GM21423 (cell line): ENCODE data around the gene NR3C1.

Experiments used
- ATAC-seq: cut with Tn5 transposase; IDR thresholded peaks from one replicate; pipeline ENCODE4 v1.9.1; 2021; ENCODE audit warnings: mild to moderate bottlenecking, moderate library complexity; ENCODE audit not compliant: unreplicated experiment

Gene NR3C1

DNA sequence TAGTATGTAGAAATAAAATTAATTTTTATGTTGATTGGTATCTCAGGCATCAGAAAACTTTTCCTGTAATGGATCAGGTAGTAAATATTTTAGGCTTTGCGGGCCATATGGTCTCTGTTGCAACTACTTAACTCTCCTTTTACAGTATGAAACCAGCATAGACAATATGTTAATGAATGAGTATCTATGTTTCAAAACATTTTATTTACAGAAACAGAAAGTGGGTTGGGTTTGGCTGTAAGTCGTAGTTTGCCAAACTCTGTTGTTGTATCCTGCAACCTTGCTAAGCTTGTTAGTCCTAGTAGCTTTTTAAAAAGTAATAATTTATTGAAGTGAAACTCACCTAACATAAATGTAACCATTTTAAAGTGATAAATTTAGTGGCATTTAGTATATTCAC lies 132.1 kb downstream of the NR3C1 start:
- no peak for ATAC-seq

DNA sequence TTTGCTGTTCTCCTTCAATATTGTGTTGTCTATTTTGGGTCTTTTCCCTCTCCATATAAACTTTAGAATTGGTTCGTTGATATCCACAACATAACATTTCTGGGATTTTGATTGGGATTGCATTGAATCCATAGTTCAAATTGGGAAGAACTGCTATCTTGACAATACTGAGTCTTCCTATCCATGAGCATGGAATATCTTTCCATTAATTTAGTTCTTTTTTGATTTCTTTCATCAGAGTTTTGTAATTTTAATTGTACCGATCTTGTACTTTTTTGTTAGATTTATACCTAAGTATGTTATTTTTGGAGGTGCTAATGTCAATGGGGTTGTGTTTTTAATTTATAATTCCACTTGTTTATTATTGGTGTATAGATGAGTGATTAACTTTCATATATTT lies 135.1 kb downstream of the NR3C1 start:
- no peak for ATAC-seq

DNA sequence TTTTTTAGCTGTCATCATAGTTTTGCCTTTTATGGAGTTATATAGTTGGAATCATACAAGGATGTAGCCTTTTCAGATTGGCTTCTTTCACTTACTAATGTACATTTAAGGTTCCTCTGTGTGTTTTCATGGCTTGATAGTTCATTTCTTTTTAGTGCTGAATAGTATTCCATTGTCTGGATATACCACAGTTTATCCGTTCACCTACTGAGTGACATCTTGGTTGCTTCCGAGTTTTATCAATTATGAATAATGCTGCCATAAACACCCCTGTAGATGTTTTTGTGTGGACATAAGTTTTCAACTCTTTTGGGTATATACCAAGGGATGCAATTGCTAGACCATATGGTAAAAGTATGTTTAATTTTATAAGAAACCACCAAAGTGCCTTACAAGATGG lies 136.3 kb downstream of the NR3C1 start:
- ATAC-seq = no peak

DNA sequence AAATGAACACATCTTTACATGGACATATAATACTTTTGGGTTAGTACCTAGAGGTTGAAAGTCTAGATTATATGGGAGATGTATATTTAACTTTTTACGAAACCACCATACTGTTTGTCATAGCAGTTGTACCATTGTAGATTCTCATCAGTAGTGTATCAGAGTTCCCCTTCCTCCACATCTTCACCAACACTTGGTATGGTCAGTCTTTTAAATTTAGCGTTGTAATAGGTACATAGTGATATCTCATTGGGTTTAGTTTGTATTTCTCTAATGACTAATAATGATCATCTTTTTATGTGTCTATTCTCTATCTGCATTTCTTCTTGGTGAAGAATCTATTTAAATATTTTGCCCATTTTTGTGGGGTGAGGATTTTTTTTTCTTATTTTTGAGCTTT lies 137.5 kb downstream of the NR3C1 start:
- ATAC-seq = no peak

DNA sequence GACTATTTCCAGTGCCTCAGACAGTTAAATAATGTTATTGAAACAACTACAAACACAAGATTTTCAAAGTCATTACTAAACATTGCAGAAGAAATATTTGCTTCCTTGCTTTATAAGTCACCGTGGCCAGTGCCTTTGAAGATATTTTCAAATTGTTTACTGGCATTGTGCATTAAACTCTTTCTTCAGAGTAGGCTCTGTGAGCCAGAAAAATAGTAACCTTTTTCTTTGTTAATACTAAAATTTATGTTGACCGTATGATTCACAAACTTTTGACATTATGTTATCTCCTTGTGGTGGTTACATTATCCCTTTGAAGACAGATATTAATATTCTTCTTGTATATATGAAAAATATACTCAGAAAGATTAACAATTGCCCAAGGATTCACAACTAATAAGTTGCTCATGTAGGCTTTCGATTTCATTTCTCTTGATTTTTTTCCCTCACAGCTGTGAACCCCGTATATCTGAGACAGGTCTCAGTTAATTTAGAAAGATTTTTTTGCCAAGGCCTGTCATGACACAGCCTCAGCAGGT lies 140.1 kb downstream of the NR3C1 start:
- no peak for ATAC-seq

DNA sequence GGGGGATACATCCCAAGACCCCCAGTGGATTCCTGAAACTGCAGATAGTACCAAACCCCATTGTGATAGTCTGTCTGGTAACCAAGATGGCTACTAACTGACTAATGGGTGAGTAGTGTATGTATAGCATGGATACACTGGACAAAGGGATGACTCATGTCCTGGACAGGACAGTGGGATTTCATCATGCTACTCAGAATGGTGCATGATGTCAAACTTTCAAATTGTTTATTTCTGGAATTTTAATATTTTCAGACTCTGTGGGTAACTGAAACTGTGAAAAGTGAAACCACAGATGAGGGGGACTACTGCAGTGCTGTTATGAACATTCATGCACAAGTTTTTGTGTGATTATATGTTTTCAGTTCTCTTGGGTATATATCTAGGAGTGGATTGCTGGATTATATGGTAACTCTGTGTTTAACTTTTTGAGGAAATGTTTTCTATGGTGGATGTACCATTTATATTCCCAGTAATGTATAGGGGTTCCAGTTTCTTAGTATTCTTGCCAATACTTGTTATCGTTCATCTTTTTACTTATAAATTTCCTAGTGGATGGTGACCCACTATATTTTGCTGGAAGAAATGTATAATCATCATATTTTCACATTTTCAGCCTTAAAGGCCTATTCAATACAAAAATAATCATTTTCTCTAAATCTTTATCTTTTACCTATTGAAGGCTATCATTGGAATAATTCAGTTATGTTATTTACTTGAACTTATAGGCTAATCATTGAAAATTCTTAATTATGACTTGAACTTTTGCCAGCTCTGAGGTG lies 140.9 kb downstream of the NR3C1 start:
- peak; percentile 52 for ATAC-seq

DNA sequence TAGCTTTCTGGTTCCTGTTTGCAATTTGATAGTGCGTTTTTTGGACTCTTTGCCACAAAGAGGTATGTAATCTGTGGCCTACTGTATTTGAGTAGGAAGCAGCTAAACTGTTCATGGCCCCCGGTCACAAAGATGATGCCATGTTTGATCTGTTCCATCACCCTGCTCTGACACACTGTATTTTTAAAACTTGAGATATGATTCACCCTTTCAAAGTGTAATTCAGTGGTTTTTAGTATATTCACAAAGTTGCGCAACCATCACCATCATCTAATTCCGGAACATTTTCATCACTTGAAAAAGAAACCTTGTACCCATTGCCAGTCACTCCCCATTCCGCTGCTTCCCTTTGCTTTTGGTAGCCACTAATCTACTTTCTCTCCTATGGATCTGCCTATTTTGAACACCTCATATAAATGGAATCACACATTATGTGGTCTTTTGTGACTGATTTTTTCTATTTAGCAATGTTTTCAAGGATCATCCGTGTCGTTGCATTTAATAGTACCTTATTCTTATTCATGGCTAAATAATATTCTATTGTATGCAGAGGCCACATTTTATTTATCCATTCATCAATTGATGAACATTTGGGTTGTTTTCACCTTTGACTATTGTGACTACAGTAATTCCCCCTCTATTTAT lies 141.6 kb downstream of the NR3C1 start:
- ATAC-seq = no peak

DNA sequence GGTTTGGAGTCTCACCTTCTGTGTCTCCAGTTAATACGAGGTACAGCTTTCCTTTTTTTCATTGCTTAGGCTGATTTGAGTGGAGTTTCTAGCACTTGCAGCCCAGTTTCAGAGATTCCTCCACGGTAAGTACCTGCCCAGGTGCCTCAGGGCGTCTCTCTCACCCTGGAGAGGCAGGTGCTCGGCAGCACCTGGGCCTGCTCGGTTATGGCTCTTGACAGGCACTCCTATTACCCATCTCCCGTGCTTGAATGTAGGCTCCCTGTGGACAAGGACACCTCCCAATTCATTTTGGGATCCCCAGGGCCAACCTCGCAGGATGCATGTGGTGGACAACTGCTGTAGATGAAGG lies 144.3 kb downstream of the NR3C1 start:
- no peak for ATAC-seq

DNA sequence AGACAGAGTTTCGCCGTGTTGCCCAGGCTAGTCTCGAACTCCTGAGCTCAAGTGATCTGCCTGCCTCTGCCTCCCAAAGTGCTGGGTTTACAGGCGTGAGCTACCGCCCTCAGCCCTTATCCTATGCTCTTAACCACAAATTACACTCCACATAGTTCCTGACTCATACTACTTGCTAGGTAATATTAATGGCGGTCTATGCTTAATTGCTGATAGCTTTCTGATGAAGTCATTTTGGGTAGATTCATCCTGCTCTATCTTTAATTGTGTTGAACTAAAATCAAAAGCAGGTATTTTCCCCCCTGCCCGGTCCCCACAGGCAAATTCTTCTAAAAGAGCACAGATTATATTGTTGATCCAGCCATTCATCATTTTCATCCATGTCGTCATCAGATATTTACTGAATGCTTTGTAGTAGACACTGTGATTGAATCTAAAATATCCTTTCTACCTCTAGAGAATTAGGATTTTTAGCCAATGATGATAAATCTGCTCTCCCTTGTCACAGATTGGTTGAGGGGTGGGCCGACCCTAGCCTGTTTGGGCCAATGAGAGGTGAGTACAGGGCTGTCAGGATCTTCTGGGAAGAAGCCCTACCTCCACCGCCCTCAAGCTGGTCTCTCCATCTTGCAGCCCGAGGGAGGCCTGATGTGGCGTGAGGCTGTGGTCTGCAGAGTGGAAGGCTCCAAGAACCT lies 144.8 kb downstream of the NR3C1 start:
- ATAC-seq = no peak

DNA sequence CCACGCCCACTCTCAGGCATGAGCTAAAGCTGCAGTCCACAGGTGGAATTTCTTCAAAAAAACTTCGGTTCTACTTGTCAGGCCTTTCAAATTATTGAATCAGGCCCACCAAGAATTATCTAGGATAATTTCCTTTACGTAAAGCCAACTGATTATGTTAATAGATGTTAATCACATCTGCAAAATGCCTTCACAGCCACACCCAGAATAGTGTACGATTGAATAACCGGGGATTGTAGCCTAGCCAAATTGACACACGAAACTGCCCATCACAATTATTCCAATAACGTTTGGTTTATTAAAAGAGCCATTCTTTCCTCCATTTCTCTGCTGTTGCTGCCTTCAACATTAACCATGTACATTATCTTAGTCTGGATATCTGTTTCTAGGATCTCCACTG lies 148.7 kb downstream of the NR3C1 start:
- ATAC-seq = no peak

DNA sequence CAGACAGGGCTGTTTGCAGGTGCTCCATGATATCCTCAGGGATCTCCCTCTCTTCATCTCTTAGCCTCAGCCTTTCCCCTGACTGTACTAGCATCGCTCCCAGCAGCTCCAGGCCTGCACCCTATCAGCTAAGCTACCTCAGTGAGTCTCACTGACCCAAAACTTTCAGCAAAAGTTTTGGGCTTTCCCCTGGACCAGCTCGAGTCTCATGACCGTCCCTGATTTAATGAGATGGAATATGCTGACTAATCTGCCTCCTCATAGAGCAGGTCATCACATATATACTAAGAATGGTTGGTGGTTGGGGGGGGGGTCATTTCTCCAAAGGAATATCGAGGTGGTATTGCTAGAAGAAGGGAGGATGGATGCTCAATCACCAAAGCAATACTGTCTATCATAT lies 151.5 kb downstream of the NR3C1 start:
- ATAC-seq = no peak

DNA sequence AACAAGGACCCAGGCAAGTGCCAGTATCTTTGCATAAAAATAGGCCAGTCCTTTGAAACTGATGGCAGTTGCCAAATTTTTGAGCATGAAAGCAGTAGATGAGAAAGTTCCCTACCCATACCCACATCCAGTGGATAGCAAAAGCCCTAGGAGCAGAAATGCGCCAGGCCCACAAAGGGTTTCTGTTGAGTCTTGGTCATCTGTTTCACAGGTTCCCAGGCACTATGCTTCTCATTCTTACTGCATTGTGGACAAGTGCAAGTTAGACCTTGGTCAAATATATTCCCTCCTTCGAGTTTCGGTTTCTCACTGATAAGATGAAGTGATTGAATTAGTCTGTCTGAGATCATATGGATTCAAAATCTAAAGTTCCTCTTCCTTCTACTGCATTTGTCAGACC lies 152.3 kb downstream of the NR3C1 start:
- ATAC-seq = no peak

DNA sequence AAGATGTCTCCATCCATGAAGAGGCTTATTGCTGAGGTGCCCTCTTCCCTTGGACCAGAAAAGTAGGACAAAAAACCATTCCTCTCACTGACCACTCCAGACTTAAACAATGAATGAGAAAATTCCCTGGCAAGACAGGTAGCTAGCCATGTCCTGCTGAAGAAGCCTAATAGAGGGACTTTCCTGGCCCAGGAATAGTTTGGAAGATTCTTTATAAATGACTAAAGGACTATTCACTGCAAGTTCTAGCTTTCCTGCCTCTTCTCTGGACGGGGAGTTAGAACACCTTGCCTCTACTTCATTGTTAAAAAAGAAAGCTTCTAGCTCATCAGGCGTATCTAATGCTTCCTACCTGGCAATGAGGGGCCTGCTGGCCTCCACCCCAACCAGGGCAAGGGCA lies 153.6 kb downstream of the NR3C1 start:
- ATAC-seq = no peak

DNA sequence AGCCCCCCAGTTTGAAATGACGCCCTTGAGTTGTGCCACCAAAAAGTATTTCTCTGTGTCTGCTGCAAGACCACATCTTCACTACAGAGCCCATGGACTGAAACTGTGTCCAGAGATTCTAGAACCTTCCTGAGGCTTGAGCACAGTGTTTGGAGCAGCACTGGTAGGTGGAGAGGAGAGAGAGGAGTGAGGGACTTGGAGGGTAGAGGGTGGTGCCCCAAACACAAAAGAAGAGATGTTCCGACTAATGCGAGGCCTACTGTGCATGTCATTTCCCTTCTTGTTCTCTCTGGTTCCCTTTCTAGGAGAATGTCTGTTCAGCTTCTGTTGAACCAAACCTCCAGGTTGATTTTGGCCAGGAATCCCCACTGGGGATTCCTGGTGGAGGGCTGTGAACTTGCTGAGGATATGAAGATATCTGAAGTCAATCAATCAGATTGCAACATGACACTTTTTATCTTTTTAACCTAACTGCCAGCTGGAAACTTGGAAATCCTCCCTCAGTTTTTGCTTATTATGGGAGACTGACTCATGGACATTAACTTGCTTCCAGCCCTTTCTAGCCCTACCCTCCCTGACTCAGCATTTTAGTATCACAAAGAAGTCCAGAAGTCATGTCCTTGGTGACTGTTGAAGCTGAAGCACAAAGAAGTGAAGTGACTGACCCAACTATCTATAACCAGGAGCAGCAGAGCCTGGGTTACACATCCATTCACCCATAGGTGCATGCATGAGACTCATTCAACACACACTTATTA lies 154.5 kb downstream of the NR3C1 start:
- ATAC-seq = no peak

DNA sequence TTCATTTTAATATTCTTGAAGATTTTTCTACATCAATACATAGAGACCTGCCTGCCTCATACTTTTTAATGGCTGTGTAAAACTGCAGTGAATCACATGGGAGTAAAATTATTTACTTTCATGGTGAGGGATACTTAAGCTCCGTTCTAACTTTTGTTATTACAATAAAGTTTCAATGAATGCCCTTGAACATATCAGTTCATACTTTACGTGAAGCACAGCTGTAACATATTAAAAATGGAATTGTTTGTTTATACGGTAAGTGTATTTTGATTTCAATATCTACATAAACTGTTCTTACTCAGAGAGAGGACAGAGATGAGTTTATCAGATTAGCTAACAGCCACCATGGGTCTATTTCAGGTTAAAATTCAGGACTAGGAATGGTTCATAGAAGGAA lies 155.1 kb downstream of the NR3C1 start:
- no peak for ATAC-seq

DNA sequence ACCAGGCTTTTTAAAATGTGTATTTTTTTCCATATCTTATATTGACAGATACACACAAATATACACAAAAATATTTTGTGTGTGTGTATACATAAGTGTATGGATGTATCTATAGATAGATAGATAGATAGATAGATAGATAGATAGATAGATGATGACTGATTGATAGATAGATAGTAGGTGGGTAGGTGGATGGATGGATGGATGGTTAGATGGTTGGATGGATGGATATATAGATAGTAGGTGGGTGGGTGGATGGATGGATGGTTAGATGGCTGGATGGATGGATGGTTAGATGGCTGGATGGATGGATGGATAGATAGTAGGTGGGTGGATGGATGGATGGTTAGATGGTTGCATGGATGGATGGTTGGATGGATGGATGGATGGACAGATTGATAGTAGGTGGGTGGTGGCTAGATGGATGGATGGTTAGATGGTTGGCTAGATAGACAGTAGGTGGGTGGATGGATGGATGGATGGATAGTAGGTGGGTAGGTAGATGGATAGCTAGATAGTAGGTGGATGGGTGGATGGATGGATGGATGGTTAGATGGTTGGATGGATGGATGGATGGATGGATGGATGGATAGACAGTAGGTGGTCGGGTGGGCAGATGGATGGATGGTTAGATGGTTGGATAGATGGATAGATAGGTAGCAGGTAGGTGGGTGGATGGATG lies 156.2 kb downstream of the NR3C1 start:
- no peak for ATAC-seq

DNA sequence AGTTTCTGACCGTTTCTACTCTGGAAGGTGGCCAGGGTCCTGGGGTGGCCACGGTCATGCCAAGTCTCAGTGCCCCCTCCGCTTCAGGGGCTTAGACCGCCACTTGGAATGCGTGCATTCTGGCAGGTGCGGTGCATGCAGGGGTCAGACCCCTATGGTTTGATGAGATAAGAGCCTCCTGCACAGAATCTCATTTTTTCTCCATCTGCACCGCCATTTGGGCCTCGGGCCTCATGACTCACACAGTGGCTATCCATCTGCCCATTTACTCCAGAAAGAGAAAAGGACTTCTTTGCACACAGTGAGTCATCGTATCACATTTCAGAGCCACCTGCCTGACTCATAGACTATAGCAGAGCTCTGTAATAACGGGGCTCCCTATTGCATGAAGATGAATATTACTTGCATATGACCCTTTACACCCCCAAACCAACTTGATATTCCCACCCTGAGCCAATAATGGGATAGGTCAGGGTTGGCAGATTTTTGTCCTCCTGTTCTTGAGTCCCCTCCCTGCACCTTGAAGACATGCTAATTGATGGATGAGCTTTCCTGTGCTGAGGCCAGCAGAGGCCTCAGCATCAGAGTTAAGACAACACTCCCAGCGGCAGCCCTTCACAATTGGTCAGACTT lies 157.4 kb downstream of the NR3C1 start:
- ATAC-seq = no peak

DNA sequence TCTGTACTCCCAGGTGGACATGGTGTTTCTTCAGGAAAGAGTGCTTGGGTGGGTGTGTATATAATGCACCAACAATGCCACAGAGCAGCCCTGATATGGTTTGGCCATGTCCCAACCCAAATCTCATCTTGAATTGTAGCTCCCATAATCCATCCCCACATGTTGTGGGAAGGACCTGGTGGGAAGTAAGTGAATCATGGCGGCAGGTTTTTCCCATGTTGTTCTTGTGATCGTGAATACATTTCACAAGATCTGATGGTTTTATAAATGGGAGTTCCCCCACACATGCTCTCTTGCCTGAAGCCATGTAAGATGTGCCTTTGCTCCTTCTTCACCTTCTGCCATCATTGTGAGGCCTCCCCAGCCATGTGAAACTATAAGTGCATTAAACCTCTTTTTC lies 158.5 kb downstream of the NR3C1 start:
- no peak for ATAC-seq

DNA sequence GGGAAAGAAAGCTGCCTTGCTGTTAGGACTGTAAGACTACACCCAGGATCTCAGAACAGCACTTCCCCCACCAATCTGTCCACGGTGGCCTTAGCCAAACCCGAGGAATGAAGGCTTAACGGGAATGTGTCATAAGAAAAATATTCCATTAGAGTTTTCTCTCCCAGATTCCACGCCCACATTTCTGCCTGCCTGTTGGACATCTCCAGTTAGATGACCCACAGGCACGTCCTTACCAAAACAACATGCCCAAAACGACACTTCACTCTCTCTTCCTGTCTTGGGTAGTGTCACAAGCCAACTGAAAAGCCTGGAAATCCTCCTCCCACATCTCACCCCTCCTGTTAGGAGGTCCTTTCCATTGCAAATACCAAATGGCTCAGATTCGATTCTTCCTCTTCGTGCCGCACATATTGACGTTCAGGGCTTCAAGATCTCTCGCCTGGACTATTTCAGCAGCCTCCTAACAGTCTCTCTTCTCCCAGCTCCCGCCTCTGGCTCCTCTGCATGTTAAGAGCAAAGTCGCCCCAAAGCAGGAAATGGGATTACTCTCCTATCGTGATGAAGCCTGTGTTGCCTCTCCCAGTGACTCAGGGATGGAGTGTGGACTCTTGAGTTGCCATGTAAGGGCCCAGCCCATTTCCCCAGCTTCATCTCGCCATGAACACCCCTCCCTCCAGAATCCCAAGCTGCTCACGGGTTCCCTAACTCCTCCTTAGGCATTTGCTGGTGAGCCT lies 159.3 kb downstream of the NR3C1 start:
- no peak for ATAC-seq

DNA sequence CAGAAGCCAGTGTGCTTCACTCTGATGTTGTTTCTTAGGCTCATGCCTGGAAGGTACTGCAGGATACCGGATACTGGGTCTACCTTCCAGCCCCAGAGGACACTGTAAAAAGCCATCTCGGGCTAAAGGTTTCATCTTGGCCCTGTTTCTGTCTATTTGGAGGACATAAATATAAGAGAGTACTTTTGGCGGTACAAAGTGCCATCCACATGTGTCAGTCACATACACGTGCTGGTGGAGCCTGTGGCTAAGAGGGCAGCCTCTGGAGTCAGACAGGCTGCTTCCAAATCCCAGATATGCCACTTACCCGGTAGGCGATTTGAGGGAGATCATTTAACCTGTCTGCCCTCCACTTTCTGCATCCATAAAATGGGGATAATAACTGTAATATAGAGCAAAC lies 160.4 kb downstream of the NR3C1 start:
- no peak for ATAC-seq
